A204.1 (cell line): ENCODE results near the gene PRAC1.

ENCODE experiments used
- FAIRE-seq: peaks from 2 replicates; lab custom pipeline; 2012; peaks lifted over from hg19 to GRCh38; lab: Jason Lieb, UNC

PRAC1 gene

DNA sequence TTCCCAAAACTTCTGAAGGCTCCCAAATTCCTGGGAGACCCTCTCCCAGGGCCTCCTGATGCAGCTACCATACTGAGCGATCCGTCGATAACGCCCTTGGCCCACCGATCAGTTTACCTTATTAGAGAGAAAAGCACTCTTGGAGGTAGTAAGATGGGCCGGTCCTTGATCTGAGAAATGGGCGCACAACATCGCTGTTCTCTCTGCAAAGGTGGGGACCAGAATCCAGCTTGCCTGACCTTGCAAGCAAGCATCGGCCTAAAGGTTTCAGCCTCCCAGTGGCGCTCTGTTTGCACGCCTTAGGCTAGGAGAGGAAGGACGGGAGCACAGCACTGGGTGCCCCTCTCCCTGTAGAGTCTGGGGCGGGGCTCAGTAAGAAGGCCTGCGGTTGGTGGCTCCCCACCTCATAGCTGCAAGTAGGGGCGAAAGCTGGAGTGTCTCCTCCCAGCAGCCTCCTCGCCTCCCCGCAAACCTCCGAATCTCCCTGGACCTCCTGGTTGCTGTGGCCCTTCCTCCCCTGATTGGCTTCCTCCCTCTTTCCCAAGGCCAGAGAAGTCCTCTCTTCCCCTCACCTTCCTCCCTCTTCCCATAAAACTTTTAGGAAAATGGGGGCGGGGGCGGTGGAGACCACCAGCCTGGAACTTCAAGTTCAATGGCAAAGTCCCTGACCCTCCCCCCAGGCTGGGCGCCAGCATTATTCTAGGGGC, at the start of gene PRAC1:
PRAC1 (minus strand) TSS at position 318 of the 707 bp plus-strand sequence; CDS start at position 192, 126 bp downstream.
- no peak for FAIRE-seq

DNA sequence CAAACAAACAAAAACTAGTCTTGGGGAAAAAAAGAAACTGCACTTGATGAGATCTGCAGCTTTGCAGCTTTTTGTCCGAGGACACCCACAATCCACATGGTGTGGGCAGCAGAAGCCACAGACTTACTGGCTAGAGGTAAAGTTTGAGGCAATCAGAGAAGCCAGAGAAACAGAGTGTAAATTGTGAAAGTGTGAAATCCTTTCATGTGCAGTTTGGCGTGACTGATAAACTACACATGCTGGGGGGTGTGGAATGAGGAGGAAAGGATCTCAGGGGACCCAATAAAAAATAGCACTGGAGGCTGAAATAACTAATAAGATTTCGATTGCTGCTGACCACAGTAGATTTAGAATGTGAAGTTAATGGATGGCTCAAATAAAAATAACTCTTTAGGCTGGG, 48.6 kb upstream of the PRAC1 start:
- FAIRE-seq = no peak

DNA sequence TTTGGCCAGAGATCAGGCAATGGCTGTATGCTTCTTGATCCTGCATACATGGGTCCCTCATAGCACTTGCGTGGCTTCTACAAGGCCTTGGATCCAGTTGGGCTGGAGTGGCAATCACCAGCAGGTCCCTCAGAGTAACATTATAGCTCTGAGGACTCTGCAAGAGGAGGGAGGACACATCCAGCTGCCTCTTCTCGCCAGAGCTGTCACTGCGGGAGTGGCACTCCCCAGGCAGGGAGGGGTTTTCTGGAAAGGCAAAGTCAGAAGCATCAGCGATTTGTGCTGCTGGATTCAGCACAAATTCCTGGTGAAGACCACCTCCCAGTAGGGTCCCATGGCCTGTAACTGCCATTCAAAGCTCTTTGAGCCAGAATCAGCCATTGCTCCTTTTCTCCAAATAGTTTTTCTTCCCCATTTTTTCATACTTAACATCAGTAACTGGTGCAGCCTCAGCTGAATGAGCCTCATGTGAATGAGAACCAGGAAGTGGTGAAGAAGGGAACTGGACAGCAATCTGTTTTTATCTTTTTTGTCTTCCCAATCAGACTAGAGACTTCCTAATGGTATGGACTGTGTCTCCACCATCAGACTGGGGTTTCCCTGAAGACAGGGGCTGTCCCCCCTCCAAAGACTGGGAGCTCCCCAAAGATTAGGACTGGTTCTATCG, 46.8 kb upstream of the PRAC1 start:
- no peak for FAIRE-seq

DNA sequence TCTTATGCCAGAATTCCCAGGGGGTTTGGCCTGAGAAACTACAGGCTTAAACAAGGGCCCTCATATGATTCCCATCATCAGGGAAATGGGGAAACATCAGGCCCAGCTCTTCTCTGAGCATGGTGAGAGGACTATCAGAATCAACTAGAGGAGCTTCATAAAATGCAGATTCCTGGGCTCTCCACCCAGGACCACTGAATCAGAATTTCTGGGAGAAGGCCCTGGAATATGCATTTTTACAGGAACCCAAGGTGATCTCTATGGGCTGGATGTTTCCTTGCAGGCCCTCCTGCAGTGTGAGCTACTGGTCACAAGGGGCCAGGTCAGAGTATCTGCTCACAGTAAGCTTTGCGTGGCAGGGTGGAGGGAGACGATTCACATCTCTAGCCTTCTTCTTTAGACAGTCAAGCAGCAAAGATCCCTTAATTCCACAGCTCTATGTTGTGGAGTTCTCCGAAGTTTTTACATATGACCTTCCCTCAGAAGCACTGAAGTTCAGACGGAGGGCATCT, 45.0 kb upstream of the PRAC1 start:
- FAIRE-seq = no peak

DNA sequence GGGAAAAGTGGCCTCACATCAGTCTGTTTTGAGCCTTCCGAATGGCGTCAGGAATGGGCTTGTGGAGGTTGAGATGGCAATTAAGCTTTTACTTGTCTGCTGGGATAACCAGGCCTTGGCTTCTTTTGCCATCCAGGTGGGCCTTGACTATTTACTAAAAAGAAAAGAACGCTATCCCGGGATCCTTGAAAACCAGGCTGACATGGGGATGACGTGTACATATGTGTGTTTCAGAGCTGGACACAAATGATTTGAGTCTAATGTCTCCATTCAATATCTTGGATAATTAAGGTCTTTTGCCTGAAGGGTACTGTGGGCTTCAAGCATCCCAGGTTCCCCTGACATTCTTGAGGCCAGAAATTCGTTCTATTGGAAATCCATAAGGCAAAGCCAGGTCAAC, 38.8 kb upstream of the PRAC1 start:
- no peak for FAIRE-seq

DNA sequence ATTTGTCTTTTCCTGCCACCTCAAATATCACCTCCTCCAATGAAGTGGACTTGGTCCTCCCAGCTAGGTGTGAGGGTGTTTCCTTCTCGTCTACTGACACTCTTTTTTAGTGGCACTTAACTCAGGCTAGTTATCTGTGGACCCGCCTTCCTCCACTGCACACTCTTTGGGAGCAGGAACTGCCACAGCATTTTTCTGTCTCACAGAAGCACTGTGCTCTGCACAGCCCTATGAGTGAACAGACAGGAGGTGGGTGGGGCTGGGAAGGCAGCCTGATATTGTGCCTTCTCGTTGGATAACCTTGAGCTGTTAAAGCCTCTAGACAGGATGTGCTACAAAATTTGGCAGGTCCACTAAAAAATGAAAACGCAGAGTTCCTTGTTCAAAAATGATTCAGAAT, 38.1 kb upstream of the PRAC1 start:
- no peak for FAIRE-seq

DNA sequence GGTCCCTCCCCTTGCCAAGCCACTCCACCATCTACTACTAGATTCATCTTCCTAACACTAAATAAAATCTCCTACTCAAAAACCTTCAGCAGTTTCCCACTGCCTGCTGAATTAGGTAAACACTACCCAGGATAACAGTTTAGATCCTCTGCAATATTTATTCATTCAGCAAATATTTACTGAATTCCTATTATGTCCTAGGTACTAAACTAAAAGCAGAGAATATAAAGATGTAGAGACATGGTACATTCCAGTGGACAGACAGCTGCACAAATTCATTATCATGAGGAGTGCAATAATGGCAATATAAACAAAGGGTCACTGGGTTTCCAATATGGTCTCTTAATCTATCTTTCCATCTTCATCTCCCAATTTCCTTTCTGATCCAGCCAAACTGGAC, 37.0 kb upstream of the PRAC1 start:
- no peak for FAIRE-seq

DNA sequence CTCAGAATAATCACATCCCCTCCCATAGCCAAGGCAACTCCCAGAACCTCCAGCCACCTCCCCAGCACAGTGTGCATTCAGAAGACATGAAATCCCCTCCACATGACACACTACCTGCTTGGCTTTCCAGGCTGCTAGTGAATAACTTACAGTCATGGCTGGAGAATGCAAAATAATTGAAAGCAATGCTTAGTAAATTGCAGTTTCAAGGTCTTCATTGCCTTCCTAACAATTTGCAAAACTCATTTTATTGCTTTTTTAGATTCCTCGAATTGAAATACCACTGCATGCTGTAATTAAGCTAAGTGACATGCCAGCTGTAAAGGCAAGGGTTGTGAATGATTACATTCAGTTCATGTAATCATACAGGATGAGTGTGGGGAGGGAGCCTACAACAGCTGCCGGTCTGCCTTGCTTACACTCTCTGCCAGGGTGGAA, 35.2 kb upstream of the PRAC1 start:
- no peak for FAIRE-seq

DNA sequence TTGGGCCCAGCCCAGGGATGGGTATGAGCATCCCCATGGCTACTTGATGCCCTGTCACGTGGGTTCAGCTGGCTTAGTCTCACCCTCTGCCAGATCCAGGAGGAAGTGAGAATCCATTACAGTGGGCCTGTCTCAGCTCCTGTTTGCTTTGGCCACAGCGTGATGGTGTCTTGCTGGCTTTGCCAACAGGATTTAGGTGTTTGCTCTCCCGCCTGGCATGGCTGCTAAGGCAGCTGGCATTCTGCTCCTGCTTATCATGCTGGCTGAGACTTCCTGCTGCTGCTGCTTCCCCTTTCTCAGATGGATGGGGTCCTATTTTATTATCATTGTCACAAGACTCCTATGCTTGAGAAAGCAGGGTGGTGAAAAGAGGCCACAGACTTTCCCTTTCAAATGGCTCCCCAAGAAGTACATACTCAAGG, 34.5 kb upstream of the PRAC1 start:
- FAIRE-seq = no peak

DNA sequence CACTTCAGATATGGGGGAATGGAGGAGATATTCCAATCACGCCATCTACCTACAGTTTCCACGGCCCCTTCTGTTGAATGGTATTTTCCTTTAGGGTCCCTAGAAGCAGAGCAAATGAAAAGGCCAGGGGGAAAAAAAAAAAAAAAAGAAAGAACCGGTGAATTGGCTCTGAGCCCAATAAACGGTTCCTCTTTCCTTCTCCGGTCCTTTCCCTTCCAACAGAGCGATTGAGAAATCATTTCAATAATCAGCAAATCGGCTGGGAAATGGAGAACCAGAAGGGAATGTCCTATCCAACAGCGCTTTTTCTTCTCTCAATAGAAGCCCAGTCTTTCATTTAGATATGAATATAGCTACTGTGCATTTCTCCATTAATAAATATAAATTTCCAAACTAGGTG, 33.0 kb upstream of the PRAC1 start:
- FAIRE-seq = no peak

DNA sequence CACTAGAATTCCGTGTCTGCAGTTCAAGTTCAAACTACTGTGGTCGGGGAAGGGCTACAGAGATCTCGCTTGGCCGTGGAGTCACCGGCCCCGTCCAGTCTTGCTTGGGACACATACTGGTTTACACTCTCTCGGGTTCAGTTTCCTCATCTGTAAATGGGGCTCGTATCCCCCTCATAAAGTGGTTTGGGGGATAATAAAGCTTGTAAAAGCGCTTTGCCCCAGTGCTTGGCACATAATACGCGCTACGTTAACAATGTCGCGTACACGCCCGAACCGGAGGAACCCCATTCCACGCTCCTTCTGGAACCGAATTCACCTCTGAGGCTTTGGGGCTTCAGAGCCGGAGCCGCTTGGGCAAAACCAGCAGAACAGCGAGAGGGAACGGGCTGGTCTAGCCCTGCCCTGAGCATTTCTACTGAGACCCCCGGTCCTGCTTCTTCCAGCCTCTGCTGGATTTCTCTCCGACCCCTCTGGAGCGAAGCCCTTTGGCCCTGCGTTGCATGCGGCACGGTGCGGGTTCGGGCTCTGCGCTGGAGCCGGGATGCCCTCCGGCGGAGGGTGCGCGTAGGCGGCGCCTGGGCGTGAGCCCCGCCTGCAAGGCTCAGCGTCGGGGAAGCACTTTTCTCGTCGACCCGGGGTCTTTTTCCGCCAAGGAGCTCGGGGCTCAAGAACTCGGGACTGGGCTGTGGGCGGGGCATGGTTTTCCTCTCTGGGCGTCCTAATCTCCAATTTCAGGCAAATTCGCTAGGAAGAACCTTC, 32.4 kb upstream of the PRAC1 start:
- no peak for FAIRE-seq

DNA sequence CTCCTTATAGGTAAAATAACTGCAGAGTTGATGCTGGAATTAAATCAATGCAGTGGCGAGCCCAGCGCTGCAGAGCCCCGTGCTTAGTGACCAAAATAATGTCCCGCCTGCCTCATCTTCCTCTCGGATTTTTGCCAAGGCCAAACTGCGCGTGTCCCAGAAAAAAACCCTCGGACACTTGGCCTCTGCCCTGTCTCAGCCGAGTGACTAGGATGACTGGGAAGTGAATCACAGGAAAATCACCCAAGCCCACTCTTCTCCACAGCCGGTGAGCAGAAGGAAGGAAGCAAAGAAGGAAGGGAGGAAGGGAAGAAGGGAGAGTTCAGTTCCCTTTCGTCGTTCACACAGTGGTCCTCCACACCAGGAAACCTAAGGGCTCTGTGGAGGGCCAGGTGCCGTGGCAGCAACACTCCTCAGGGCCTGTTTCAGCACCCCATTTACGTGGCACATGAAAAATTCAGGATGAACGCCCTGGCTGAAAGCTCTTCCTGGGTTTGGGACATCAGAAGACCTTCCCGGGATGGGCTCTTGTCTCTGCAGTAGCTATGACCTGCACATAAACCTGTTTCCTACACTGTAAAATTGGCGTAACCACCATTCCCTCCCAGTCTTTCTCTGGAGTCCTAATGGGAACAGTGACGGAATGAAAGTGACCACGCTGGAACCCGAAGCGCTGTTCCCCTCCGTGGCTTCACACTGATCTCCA, 31.6 kb upstream of the PRAC1 start:
- no peak for FAIRE-seq

DNA sequence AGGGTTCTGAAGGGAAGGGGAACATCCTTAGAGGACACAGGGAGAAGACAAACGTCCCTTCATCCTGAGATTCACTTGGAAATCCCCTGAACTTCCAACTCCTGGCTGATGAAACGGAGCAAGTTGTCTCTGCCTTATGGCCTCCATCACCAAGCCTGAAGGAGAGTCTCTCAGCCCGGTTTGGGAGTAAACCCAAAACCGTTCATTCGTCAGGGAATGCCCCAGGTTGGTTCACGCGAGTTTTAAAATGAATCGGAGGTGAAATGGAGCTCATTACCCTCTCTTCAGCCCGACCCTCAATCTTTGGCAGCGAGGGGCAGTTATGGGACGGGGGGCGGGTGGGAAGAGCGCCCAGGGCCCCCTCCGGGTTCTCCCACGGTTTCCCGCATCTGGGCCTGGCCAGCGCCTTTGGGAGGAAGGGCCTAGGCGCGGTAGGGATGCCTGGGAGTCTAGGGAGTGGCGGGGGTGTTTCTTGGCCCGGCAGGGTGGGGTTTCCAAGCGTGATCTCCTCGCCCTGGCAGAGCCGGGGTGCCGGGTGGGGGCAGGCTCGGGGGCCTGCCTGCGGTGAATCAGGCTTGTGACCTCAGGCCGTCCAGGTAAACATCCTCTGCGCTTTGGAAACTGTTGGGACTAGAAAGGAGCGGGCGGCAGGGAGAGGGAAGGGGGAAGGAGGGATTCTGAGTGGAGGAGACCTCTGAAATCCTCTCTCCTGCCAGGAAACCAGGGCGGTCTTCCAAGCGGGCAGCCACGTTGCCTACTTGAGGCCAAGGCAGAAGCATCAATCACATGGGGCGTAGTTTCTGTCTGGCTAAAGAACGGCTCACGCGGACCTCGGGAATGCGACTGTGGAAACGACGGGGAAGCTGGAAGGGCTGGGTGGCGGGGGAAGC, 30.3 kb upstream of the PRAC1 start:
- FAIRE-seq = no peak

DNA sequence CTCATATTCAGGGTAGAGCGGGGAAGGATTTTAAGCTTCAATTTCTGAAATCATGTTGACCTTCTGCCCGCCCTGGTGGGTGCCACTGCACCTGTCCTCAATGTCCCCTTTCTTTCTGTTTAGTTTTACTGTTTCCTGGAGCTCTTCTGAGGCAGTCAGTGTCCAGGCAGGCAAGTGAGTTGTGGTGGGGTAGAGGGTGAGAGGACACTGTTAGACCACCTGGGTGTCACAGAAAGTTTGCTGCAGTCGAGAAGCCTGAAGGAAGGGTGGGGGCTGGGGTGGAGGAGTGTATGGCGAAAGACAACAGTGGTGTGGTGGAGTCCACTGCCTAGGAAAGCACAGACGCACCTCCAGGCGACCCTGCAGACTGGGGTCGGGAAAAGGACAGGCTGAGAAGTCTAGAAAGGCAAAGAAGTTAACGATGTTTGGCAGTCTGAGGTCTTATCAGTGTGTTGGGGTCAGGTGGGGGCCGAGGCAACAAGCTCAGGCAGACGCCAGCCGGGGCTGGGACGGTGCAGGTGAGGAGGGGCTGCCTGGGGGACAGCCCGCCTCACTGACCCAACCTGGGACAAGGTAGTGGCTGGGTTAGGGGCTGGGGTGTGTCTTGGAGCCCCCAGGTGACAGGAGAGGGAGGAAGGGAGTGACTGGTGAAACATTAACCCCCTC, 29.5 kb upstream of the PRAC1 start:
- no peak for FAIRE-seq

DNA sequence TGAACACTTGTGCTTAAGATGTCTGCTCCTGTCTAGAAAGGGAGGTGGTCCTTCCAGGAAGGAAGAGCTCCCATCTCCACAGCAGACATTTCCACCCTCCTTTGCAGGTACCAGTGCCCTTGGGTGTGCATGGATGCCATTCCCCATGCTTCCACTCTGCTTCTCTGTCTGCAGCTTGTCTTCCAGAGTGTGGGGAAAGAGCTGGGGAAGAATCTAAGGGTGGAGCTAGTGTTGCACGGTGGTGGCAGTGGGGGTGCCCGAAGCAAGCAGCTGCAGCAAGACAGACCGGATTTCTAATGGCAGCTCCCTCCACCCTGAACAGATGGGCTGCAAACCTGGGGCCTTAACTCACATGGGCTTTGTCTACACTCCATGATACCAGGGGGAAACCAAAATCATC, 28.9 kb upstream of the PRAC1 start:
- no peak for FAIRE-seq

DNA sequence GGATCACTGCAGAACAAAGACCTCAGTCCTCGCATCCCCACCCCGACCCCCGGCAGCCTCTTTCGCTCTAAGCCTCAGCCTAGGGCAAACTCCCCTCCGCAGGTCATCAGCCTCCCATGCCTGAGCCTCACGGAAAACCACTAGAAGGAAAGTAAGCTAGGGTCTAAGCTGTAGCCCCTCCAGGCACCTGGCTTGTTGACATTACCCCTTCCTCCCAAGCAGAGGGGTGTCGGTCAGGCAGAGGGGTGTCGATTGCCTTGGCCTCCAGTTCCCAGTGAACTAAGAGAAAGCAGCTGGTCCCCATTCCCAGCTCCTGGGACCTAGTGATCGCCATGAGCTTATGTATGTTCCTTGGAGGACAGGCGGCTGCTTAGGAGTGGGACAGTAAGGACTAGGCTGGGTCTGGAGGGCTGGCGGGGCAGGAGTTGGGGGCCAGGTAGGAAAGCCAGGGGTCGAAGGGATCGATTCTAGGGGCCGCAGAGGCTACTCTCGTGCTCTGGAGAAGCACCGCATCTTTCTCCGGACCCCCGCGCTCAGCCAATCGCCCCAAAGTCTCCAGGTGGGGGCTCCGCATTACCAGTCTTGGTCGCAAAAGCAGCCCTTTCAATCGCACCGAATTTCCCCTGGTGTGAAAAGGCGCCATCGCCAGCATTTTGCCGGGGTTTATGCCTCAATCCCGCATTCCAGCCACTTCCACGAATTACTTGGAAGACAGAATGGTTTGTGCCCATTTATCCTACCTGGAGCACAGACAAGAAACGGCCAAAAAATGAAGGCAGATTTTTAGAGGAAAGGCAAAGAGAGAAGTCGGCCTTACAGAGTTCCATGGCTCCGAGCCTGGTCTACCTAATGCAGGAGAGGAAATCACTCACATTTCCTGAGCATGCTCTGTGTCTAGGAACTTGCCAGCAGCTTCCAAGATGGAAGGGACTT, 27.6 kb upstream of the PRAC1 start:
- FAIRE-seq = no peak

DNA sequence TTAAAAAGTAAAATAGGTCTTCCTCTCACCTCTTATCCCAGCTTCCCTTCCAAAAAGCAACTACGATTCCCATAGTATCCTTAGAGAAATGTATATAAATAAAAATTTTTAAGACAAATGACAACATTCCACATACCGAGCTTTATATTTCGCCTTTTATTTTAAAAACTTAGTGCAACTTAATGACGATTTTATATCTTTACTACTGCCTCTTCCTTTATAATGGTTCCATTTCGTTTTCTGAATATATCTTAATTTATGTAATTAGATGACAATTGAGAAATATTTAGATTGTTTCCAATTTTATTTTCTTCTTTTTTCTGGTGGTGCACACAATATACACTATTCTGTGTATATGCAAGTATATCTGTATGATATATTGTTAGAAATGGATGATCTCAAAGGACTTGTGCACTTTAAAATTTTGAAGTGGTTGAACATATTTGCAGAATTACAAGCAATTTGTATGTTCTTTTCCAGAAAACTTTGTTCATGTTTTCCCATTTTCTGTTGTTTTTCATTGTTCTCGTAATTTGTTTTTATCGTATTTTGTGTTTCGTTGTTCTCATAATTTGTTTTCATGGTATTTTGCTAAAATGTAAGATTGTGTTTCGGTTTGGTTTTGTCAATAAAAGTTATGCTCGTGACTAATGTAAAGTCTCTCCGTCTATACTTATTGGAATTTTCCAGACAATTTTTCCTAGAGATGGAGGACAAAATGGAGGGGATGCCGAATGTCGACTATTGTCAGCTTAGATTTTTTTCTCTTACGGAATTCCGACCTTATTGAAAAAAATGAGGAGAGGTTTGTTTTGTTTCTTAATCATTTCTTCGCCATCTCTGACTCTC, 26.6 kb upstream of the PRAC1 start:
- peak; percentile 32 for FAIRE-seq

DNA sequence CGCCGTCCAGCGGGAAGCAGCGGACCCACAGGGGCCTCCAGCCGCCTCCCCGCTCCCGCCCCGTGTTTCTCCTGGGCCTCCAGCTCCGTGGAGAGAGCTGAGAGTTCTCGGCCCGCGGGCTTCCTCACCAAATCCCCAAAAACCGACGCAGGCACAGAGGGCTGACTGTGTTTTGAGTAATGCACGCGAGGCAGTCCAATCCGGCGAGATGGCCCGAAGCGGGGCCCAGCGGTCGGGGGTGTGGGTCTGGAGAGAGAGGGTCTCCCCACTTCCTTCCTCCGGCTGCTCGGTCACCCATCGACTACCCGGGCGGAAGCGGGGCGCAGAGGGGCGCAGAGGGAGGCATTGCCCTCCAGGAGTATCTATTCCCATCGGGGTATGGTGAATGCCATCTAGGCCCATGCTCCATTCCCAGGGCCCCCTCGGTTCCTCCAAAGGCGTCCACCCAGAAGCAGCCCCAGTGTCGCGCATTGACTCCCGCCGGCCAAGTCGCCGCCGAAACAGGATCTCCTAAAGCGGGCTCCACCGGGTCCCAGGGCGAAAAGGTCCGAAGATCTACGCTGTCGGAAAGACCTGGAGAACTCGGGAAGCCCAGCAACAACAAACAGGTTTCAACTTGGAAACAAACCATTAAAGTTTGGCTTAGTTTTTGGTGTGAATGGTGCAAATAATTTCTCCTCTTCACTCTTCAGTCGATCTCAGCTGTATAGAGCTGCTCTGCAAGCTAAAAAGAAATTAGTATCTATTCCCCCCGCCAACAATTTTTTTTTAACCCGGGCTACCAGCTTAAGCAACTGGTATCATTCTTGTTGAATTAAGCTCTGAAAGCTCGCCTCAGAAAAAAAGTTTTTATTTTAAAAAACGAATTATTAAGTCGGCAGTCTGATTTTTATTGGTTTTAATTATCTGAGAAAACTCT, 25.4 kb upstream of the PRAC1 start:
- FAIRE-seq = no peak
